ENCODE measurements around the gene PCLO.

DNA sequence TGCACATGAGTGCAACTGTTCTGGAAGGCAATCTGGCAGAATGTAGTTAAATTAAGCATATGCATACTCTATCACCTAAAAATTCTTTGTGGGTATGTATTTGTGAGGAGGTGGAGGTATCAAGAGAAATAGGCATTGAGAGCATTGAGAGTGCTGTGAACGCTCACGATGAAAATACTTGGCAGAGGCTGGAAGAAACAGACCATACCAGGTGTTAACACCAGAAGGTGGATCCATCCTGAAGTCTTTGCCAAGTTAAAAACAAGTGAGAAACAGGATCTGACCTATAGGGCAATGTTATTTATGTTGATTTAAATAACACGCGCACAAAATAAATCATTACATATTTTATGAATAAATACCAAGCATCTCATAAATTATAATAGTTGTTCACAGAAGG is 311.6 kb downstream of the PCLO start:
- TF ChIP-seq CTCF (IDR thresholded peaks at IDR 0.05), result no peak
- no peak for TF ChIP-seq MAFK (IDR thresholded peaks at IDR 0.05; ENCODE audit: partially characterized antibody)
- TF ChIP-seq, protein P1, sequence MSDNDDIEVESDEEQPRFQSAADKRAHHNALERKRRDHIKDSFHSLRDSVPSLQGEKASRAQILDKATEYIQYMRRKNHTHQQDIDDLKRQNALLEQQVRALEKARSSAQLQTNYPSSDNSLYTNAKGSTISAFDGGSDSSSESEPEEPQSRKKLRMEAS (IDR thresholded peaks at IDR 0.05), result no peak
- no peak for TF ChIP-seq SMC3 (IDR thresholded peaks at IDR 0.05)
- no peak for TF ChIP-seq POLR2A (IDR thresholded peaks at IDR 0.05; ENCODE audit: low read length)
- TF ChIP-seq JUN (IDR thresholded peaks at IDR 0.05), result no peak
- no peak for TF ChIP-seq REST (IDR thresholded peaks at IDR 0.05)
- no peak for TF ChIP-seq FOXS1 (CRISPR knock-in tag; IDR thresholded peaks at IDR 0.05)
- TF ChIP-seq CHD2 (IDR thresholded peaks at IDR 0.05; ENCODE audit: low read length, partially characterized antibody), result no peak

Measured in A549 (cell line).